H9 (cell line): Measurements from ENCODE around the gene FADS2. TPM values are rescaled to one million over a fixed set of nuclear protein-coding genes. Genes with fewer than 3 reads are reported as not detected.

ENCODE experiments used
- DNase-seq: peaks from one replicate; pipeline ENCODE4 v3.0.0-alpha.2; 2017
- H2AFZ ChIP-seq: one replicate; pipeline ENCODE4 v1.6.1; 2013; ENCODE audit warnings: mild to moderate bottlenecking, low read length, control low read depth, moderate library complexity
- H2AK5ac ChIP-seq: 2 replicates; pipeline ENCODE4 v1.6.1; 2013; ENCODE audit warnings: low read length, control low read depth, mixed read lengths; ENCODE audit not compliant: insufficient read length
- H2BK120ac ChIP-seq: one replicate; pipeline ENCODE4 v1.6.1; 2013; ENCODE audit warnings: low read depth, mild to moderate bottlenecking, low read length, control low read depth, inconsistent platforms; ENCODE audit not compliant: poor library complexity, severe bottlenecking
- H2BK12ac ChIP-seq: 2 replicates; pipeline ENCODE4 v1.6.1; 2013; ENCODE audit warnings: low read length, control low read depth, mixed read lengths, low read depth; ENCODE audit not compliant: insufficient read length
- H2BK15ac ChIP-seq: 2 replicates; pipeline ENCODE4 v1.6.1; 2013; ENCODE audit warnings: low read depth, low read length, control low read depth
- H2BK20ac ChIP-seq: one replicate; pipeline ENCODE4 v1.6.1; 2013; ENCODE audit warnings: low read depth, mild to moderate bottlenecking, low read length, control low read depth, inconsistent platforms; ENCODE audit not compliant: poor library complexity, severe bottlenecking
- H2BK5ac ChIP-seq: 2 replicates; pipeline ENCODE4 v1.6.1; 2013; ENCODE audit warnings: low read length, control low read depth, mixed read lengths; ENCODE audit not compliant: insufficient read length
- H3K14ac ChIP-seq: 2 replicates; pipeline ENCODE4 v1.6.1; 2013; ENCODE audit warnings: low read length, control low read depth; ENCODE audit not compliant: insufficient read depth
- H3K18ac ChIP-seq: 2 replicates; pipeline ENCODE4 v1.6.1; 2013; ENCODE audit warnings: low read depth, mild to moderate bottlenecking, mixed read lengths, low read length, control low read depth; ENCODE audit not compliant: insufficient read length
- H3K23ac ChIP-seq: 2 replicates; pipeline ENCODE4 v1.6.1; 2013; ENCODE audit warnings: low read length, control low read depth, mixed read lengths, low read depth; ENCODE audit not compliant: insufficient read length
- H3K23me2 ChIP-seq: 2 replicates; pipeline ENCODE4 v1.6.1; 2013; ENCODE audit warnings: low read depth, mild to moderate bottlenecking, mixed read lengths, low read length, control low read depth; ENCODE audit not compliant: insufficient read length, poor library complexity, severe bottlenecking
- H3K27ac ChIP-seq: 2 replicates; pipeline ENCODE4 v1.5.1; 2013; ENCODE audit warnings: low read length, control low read depth, mixed read lengths, low read depth; ENCODE audit not compliant: insufficient read length
- H3K27me3 ChIP-seq: 2 replicates; pipeline ENCODE4 v1.6.1; 2013; ENCODE audit warnings: low read length, control low read depth, inconsistent platforms; ENCODE audit not compliant: insufficient read depth
- H3K4ac ChIP-seq: 2 replicates; pipeline ENCODE4 v1.6.1; 2013; ENCODE audit warnings: low read depth, mild to moderate bottlenecking, control low read depth, inconsistent platforms, low read length, moderate library complexity
- H3K4me1 ChIP-seq: 2 replicates; pipeline ENCODE4 v1.6.1; 2013; ENCODE audit warnings: low read length, control low read depth, inconsistent platforms; ENCODE audit not compliant: insufficient read depth
- H3K4me2 ChIP-seq: 2 replicates; pipeline ENCODE4 v1.6.1; 2013; ENCODE audit warnings: low read length, control low read depth, mixed read lengths; ENCODE audit not compliant: insufficient read length, insufficient read depth
- H3K56ac ChIP-seq: 2 replicates; pipeline ENCODE4 v1.6.1; 2013; ENCODE audit warnings: low read depth, mild to moderate bottlenecking, mixed read lengths, low read length, control low read depth; ENCODE audit not compliant: insufficient read length
- H3K79me1 ChIP-seq: 2 replicates; pipeline ENCODE4 v1.6.1; 2013; ENCODE audit warnings: low read depth, mild to moderate bottlenecking, moderate library complexity, low read length, control low read depth, inconsistent platforms; ENCODE audit not compliant: insufficient read depth, poor library complexity, severe bottlenecking
- H3K79me2 ChIP-seq: 2 replicates; pipeline ENCODE4 v1.6.1; 2013; ENCODE audit warnings: low read length, control low read depth, inconsistent platforms; ENCODE audit not compliant: insufficient read depth
- H3K9ac ChIP-seq: 2 replicates; pipeline ENCODE4 v1.6.1; 2013; ENCODE audit warnings: low read length, control low read depth, mixed read lengths; ENCODE audit not compliant: insufficient read length; ENCODE audit errors: extremely low read depth
- H3K9me3 ChIP-seq: one replicate; pipeline ENCODE4 v1.6.1; 2013; ENCODE audit warnings: low read depth, low read length, inconsistent platforms; ENCODE audit not compliant: control insufficient read depth
- H3T11ph ChIP-seq: one replicate; pipeline ENCODE4 v1.6.1; 2013; ENCODE audit warnings: mild to moderate bottlenecking, low read length, control low read depth, inconsistent platforms
- H4K20me1 ChIP-seq: one replicate; pipeline ENCODE4 v1.6.1; 2013; ENCODE audit not compliant: control insufficient read depth, insufficient read length, insufficient read depth
- H4K5ac ChIP-seq: 2 replicates; pipeline ENCODE4 v1.6.1; 2013; ENCODE audit warnings: low read depth, mild to moderate bottlenecking, mixed read lengths, low read length, control low read depth; ENCODE audit not compliant: insufficient read length
- H4K8ac ChIP-seq: replicated peaks from 2 replicates; pipeline ENCODE4 v1.6.1; 2013; ENCODE audit warnings: low read length, control low read depth, mixed read lengths, low read depth; ENCODE audit not compliant: insufficient read length
- H4K91ac ChIP-seq: 2 replicates; pipeline ENCODE4 v1.6.1; 2013; ENCODE audit warnings: low read depth, mild to moderate bottlenecking, moderate library complexity, mixed read lengths, low read length, control low read depth; ENCODE audit not compliant: insufficient read length
- H3K27ac Mint-ChIP-seq, 3 experiments: 2 replicates in 2 of 3; 3 replicates in 1 of 3; pipeline ENCODE4 v1.8.0; 2020 to 2021; ENCODE audit warnings: mixed read lengths in 3 of 3, mild to moderate bottlenecking in 1 of 3, moderate library complexity in 1 of 3
- H3K27me3 Mint-ChIP-seq: 2 replicates; pipeline ENCODE4 v1.8.0; 2021; ENCODE audit warnings: low read depth, mild to moderate bottlenecking, moderate library complexity, mixed read lengths
- H3K36me3 Mint-ChIP-seq, 3 experiments: 2 replicates in 2 of 3; 3 replicates in 1 of 3; pipeline ENCODE4 v1.8.0; 2020 to 2021; ENCODE audit warnings: low read depth in 3 of 3, mixed read lengths in 3 of 3; ENCODE audit not compliant: insufficient read depth in 1 of 3
- H3K4me1 Mint-ChIP-seq, 2 experiments: 2 replicates each; pipeline ENCODE4 v1.8.0; 2020; ENCODE audit warnings: mixed read lengths in 2 of 2
- H3K4me3 Mint-ChIP-seq, 2 experiments: 2 replicates in 1 of 2; 3 replicates in 1 of 2; pipeline ENCODE4 v1.8.0; 2020 to 2021; ENCODE audit warnings: mild to moderate bottlenecking in 2 of 2, mixed read lengths in 2 of 2, moderate library complexity in 1 of 2
- H3K9me3 Mint-ChIP-seq, 2 experiments: 2 replicates in 1 of 2; 3 replicates in 1 of 2; pipeline ENCODE4 v1.8.0; 2020; ENCODE audit warnings: mild to moderate bottlenecking in 2 of 2, mixed read lengths in 2 of 2, moderate library complexity in 1 of 2
- CTCF ChIP-seq: fragments of 200-600 bp; sonication (generic); conservative IDR thresholded peaks from 3 replicates; pipeline ENCODE4 v1.8.0; 2021; ENCODE audit warnings: antibody characterized with exemption, mild to moderate bottlenecking
- WGBS: extraction: QIAGEN DNeasy Blood & Tissue Kit; methylation state at CpG from one replicate; pipeline ENCODE4 v1.1.7; 2013; ENCODE audit warnings: missing lambda C conversion rate, low lambda C conversion rate, mixed read lengths; ENCODE audit not compliant: insufficient read length; ENCODE audit errors: extremely low coverage; 5-methylcytosine and 5-hydroxymethylcytosine counted together
- long read RNA-seq: library from polyadenylated mRNA; unstranded; transcript quantifications from one replicate; pipeline ENCODE4 v2.0.0, GENCODE V29; 2020
- total RNA-seq: library from RNA; stranded (reverse); gene quantifications from 2 replicates; pipeline ENCODE4 v1.2.1, GENCODE V29; 2021

FADS2 gene
- 316 and 322 TPM in 2 replicates for total RNA-seq
- long read RNA-seq, full-length matches to known transcripts, result 232 of 338 reads
- long read RNA-seq, partial matches to known transcripts, result 84 of 338 reads
- long read RNA-seq, other reads (novel, unspliced or antisense), result 22 of 338 reads

- no peak within 1 kb of the TSS for H2AFZ ChIP-seq
- no peaks in the 10 kb centered on the region for H3K9me3 Mint-ChIP-seq
- no peak within 1 kb of the TSS for H4K5ac ChIP-seq
- H3K27ac ChIP-seq, result peak within 1 kb of the TSS; percentile 76
- H2BK5ac ChIP-seq, result no peak within 1 kb of the TSS
- H2AK5ac ChIP-seq, result no peak within 1 kb of the TSS
- no peaks in the 10 kb centered on the region for H3K27me3 ChIP-seq
- no CpG with 5 or more reads among the region's 83 CpGs for WGBS
- H3K4ac ChIP-seq, result no peak within 1 kb of the TSS
- no peak within 1 kb of the TSS for H3T11ph ChIP-seq
- peaks cover 2% of the 10 kb centered on the region for H3K79me1 ChIP-seq
- peak within 1 kb of the TSS; percentile 96 for H3K4me2 ChIP-seq
- H3K23ac ChIP-seq, result no peak within 1 kb of the TSS
- H3K27me3 Mint-ChIP-seq, result no peaks in the 10 kb centered on the region
- no peak within 1 kb of the TSS for H3K56ac ChIP-seq
- H3K9ac ChIP-seq, result peak within 1 kb of the TSS; percentile 66
- H2BK20ac ChIP-seq, result no peak within 1 kb of the TSS
- peaks cover 5% of the 10 kb centered on the region; the same call in 1 of the 2 replicates for H3K4me1 ChIP-seq
- peak within 1 kb of the TSS; percentile 83 for H3K18ac ChIP-seq
- peak within 1 kb of the TSS; percentile 91 to 93 for H3K4me3 Mint-ChIP-seq
- H2BK12ac ChIP-seq, result no peak within 1 kb of the TSS
- H2BK15ac ChIP-seq, result no peak within 1 kb of the TSS
- no peak within 1 kb of the TSS for H4K8ac ChIP-seq
- peaks cover 36% of the 10 kb centered on the region; the same call in 1 of the 2 replicates for H3K79me2 ChIP-seq
- H3K27ac Mint-ChIP-seq, result peak within 1 kb of the TSS; percentile 95 to 99 (median 98)
- H4K20me1 ChIP-seq, result no peaks in the 10 kb centered on the region
- DNase-seq, result peak; percentile 95
- no peak within 1 kb of the TSS for H2BK120ac ChIP-seq
- H3K9me3 ChIP-seq, result no peaks in the 10 kb centered on the region
- TF ChIP-seq CTCF, result 0 out of 3 replicates have a peak, but pooled peaks have one; percentile 17
- no peak within 1 kb of the TSS for H4K91ac ChIP-seq
- peaks cover 16 to 29% (median 28%) of the 10 kb centered on the region in 3 experiments; a peak in 6 of 7 replicates for H3K36me3 Mint-ChIP-seq
- peaks cover 45 to 46% of the 10 kb centered on the region in 2 experiments for H3K4me1 Mint-ChIP-seq
- peak within 1 kb of the TSS; percentile 76 for H3K14ac ChIP-seq
- peaks cover 16% of the 10 kb centered on the region for H3K23me2 ChIP-seq
Measured at GRCh38 chr11:61827571-61828378, at the start of gene FADS2. FADS2 (plus strand) TSS chr11:61828300; CDS start chr11:61828391, 91 bp downstream.
